Gastrocnemius medialis (tissue), 4 donors: ENCODE measurements around the gene NAA35.

ENCODE experiments used
- CTCF ChIP-seq, 5 experiments: fragments of 450-650 bp in 3 of 5; fragments of 200-600 bp in 2 of 5; sonication (generic) in 2 of 5; IDR thresholded peaks in 4 of 5; conservative IDR thresholded peaks in 1 of 5; 1 replicate in 4 of 5; 2 replicates in 1 of 5; pipeline ENCODE4 v1.5.1; 2016 to 2019; ENCODE audit warnings: antibody characterized with exemption in 5 of 5, mild to moderate bottlenecking in 3 of 5, moderate library complexity in 3 of 5
- POLR2A ChIP-seq, 2 donors: fragments of 450-650 bp; IDR thresholded peaks; one replicate each; pipeline ENCODE4 v1.6.1; 2017; ENCODE audit warnings: antibody characterized with exemption in 2 of 2, mild to moderate bottlenecking in 2 of 2, moderate library complexity in 2 of 2

DNA sequence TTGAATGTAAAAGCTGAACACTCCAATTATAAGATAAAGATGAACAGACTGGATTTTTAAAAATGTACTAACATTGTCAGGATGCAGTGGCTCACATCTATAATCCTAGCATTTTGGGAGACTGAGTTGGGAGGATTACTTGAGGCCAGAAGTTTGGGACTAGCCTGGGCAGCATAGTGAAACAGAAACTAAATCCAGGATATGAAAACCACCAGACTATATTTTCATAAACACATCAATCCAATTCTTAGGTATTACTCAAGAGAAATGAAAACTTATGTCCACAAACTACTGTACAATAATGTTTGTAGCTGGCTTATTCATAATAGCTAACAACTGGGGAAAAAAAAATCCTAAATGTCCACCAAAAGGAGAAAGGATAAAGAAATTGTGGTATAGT lies 26.8 kb upstream of the NAA35 start:
- TF ChIP-seq CTCF (IDR thresholded peaks at IDR 0.05 in 4 of 5, conservative IDR thresholded peaks at IDR 0.05 in 1 of 5), result no peak
- TF ChIP-seq POLR2A (IDR thresholded peaks at IDR 0.05), result no peak
